IMR-90 (cell line): ENCODE measurements around the gene MTHFS. TPM values are rescaled to one million over a fixed set of nuclear protein-coding genes. Genes with fewer than 3 reads are reported as not detected.

Experiments used
- ATAC-seq: fragments of 200-7000 bp; cut with Tn5 transposase; 2 replicates; pipeline ENCODE4 v1.9.1; 2020; ENCODE audit warnings: low read depth, mild to moderate bottlenecking, moderate library complexity
- BruUV-seq: library from RNA; stranded (reverse); fragments of 400-500 nt; replicated peaks from 2 replicates; lab custom pipeline; 2021; lab: Mats Ljungman, UMichigan
- CTCF ChIA-PET: fragments of 300-600 bp; formaldehyde crosslinking; extraction: SDS; loops from one replicate; lab custom pipeline; 2021; ENCODE audit warnings: antibody characterized with exemption; lab: Yijun Ruan, JAX
- POLR2A ChIA-PET: fragments of 300-600 bp; sonication (Branson Sonifier 250); formaldehyde crosslinking; loops from one replicate; lab custom pipeline; 2022; ENCODE audit warnings: antibody characterized with exemption; ENCODE audit not compliant: unreplicated experiment; lab: Charles Lee
- DNase-seq: peaks from one replicate; pipeline ENCODE4 v3.0.0; 2013
- H2AFZ ChIP-seq: replicated peaks from 2 replicates; pipeline ENCODE3; 2013; ENCODE audit warnings: low read length, mild to moderate bottlenecking; ENCODE audit not compliant: poor library complexity
- H2AK5ac ChIP-seq: 2 replicates; pipeline ENCODE4 v1.6.1; 2013; ENCODE audit warnings: low read depth, low read length, inconsistent platforms
- H2AK9ac ChIP-seq: replicated peaks from 2 replicates; pipeline ENCODE3; 2013; ENCODE audit warnings: mild to moderate bottlenecking, low read depth, low read length, moderate library complexity; ENCODE audit not compliant: poor library complexity
- H2BK120ac ChIP-seq: 2 replicates; pipeline ENCODE4 v1.6.1; 2013; ENCODE audit warnings: low read depth, low read length, inconsistent platforms
- H2BK15ac ChIP-seq: 3 replicates; pipeline ENCODE4 v1.6.1; 2013; ENCODE audit warnings: low read depth, low read length, inconsistent platforms
- H2BK20ac ChIP-seq: 2 replicates; pipeline ENCODE4 v1.6.1; 2013; ENCODE audit warnings: low read depth, mild to moderate bottlenecking, inconsistent platforms, low read length, moderate library complexity
- H2BK5ac ChIP-seq: 2 replicates; pipeline ENCODE4 v1.6.1; 2013; ENCODE audit warnings: mild to moderate bottlenecking, low read depth, low read length, inconsistent platforms; ENCODE audit not compliant: poor library complexity, severe bottlenecking
- H3K14ac ChIP-seq: replicated peaks from 2 replicates; pipeline ENCODE4 v1.6.1; 2013; ENCODE audit warnings: low read depth, low read length, inconsistent platforms
- H3K18ac ChIP-seq: 2 replicates; pipeline ENCODE4 v1.6.1; 2013; ENCODE audit warnings: low read depth, low read length, control low read depth
- H3K23ac ChIP-seq: 2 replicates; pipeline ENCODE4 v1.6.1; 2013; ENCODE audit warnings: low read depth, low read length, inconsistent platforms
- H3K27ac ChIP-seq: 2 replicates; pipeline ENCODE4 v1.5.1; 2013; ENCODE audit warnings: mild to moderate bottlenecking, control low read depth, low read length; ENCODE audit not compliant: insufficient read depth
- H3K27me3 ChIP-seq: 2 replicates; pipeline ENCODE4 v1.6.1; 2013; ENCODE audit warnings: low read length; ENCODE audit not compliant: control insufficient read depth, insufficient read depth
- H3K36me3 ChIP-seq: 2 replicates; pipeline ENCODE4 v1.6.1; 2013; ENCODE audit warnings: low read length, mixed read lengths; ENCODE audit not compliant: control insufficient read depth, insufficient read depth
- H3K4ac ChIP-seq: 2 replicates; pipeline ENCODE4 v1.6.1; 2013; ENCODE audit warnings: low read depth, low read length, inconsistent platforms
- H3K4me1 ChIP-seq: 2 replicates; pipeline ENCODE4 v1.6.1; 2013; ENCODE audit warnings: low read length, mixed read lengths; ENCODE audit not compliant: control insufficient read depth, insufficient read depth
- H3K4me2 ChIP-seq: 2 replicates; pipeline ENCODE4 v1.6.1; 2013; ENCODE audit warnings: low read depth, mild to moderate bottlenecking, control low read depth, low read length, moderate library complexity
- H3K4me3 ChIP-seq: 2 replicates; pipeline ENCODE4 v1.5.1; 2013; ENCODE audit warnings: low read depth, mild to moderate bottlenecking, control low read depth, low read length, moderate library complexity; ENCODE audit not compliant: insufficient read depth
- H3K56ac ChIP-seq: 2 replicates; pipeline ENCODE4 v1.6.1; 2013; ENCODE audit warnings: low read length, inconsistent platforms; ENCODE audit not compliant: insufficient read depth; ENCODE audit errors: extremely low read depth
- H3K79me1 ChIP-seq, 2 experiments: 2 replicates each; pipeline ENCODE4 v1.6.1; 2013; ENCODE audit warnings: low read length in 2 of 2, inconsistent platforms in 1 of 2, low read depth in 1 of 2
- H3K9ac ChIP-seq: 2 replicates; pipeline ENCODE4 v1.6.1; 2013; ENCODE audit warnings: low read depth, low read length, control low read depth
- H3K9me1 ChIP-seq: 2 replicates; pipeline ENCODE4 v1.6.1; 2013; ENCODE audit warnings: low read length, inconsistent platforms; ENCODE audit not compliant: insufficient read depth
- H3K9me3 ChIP-seq: 2 replicates; pipeline ENCODE4 v1.6.1; 2013; ENCODE audit warnings: low read length; ENCODE audit not compliant: control insufficient read depth, insufficient read depth
- H4K20me1 ChIP-seq: 2 replicates; pipeline ENCODE4 v1.6.1; 2013; ENCODE audit warnings: low read length, inconsistent platforms; ENCODE audit not compliant: insufficient read depth
- H4K5ac ChIP-seq: 2 replicates; pipeline ENCODE4 v1.6.1; 2013; ENCODE audit warnings: mild to moderate bottlenecking, low read depth, low read length, control low read depth
- H4K8ac ChIP-seq, 2 experiments: 2 replicates each; pipeline ENCODE4 v1.6.1; 2013; ENCODE audit warnings: low read depth in 2 of 2, low read length in 2 of 2, control low read depth in 1 of 2, inconsistent platforms in 1 of 2
- H4K91ac ChIP-seq: 2 replicates; pipeline ENCODE4 v1.6.1; 2013; ENCODE audit warnings: low read depth, low read length, inconsistent platforms; ENCODE audit not compliant: insufficient read depth
- CEBPB ChIP-seq: IDR thresholded peaks from 2 replicates; pipeline ENCODE4 v1.6.1; 2012; ENCODE audit warnings: low read depth, low read length, improper control_type of control experiment
- CTCF ChIP-seq: conservative IDR thresholded peaks from 2 replicates; pipeline ENCODE4 v1.5.1; 2012; ENCODE audit warnings: mild to moderate bottlenecking, low read depth, low read length, improper control_type of control experiment
- MAFK ChIP-seq: IDR thresholded peaks from 2 replicates; pipeline ENCODE4 v1.6.1; 2012; ENCODE audit warnings: low read depth, low read length, improper control_type of control experiment
- MAZ ChIP-seq: IDR thresholded peaks from 2 replicates; pipeline ENCODE4 v1.6.1; 2012; ENCODE audit warnings: low read depth, mild to moderate bottlenecking, low read length, improper control_type of control experiment, moderate library complexity, borderline replicate concordance
- MXI1 ChIP-seq: IDR thresholded peaks from 2 replicates; pipeline ENCODE4 v1.6.1; 2012; ENCODE audit warnings: low read depth, mild to moderate bottlenecking, low read length, moderate library complexity, borderline replicate concordance
- NFE2L2 ChIP-seq: fragments of 150-350 bp; IDR thresholded peaks from 2 replicates; pipeline ENCODE4 v1.6.1; 2016; ENCODE audit warnings: low read depth, mild to moderate bottlenecking, low read length
- POLR2A ChIP-seq: IDR thresholded peaks from 2 replicates; pipeline ENCODE4 v1.6.1; 2012; ENCODE audit warnings: mild to moderate bottlenecking, low read depth, low read length
- RCOR1 ChIP-seq: IDR thresholded peaks from 2 replicates; pipeline ENCODE4 v1.6.1; 2012; ENCODE audit warnings: mild to moderate bottlenecking, low read length, improper control_type of control experiment; ENCODE audit not compliant: insufficient replicate concordance
- SMC3 ChIP-seq: fragments of 150-350 bp; IDR thresholded peaks from 2 replicates; pipeline ENCODE4 v1.6.1; 2016; ENCODE audit warnings: low read depth, mild to moderate bottlenecking, antibody characterized with exemption, low read length, moderate library complexity
- WGBS, 2 experiments: methylation state at CpG; one replicate each; pipeline versions ENCODE4 v1.1.5 to v1.1.7; 2013; ENCODE audit warnings: missing lambda C conversion rate in 2 of 2; ENCODE audit not compliant: insufficient read length in 1 of 2; ENCODE audit errors: extremely low coverage in 2 of 2; 5-methylcytosine and 5-hydroxymethylcytosine counted together
- dilution Hi-C: fragments of 300-500 bp; cut with HindIII; formaldehyde crosslinking; loops from one replicate; pipeline ENCODE4 v1.14.3; 2018; ENCODE audit warnings: low sequenced_read_pairs; ENCODE audit not compliant: unreplicated experiment
- in situ Hi-C: fragments of 300-500 bp; cut with MboI; formaldehyde crosslinking; loops from 3 replicates; pipeline ENCODE4 v1.14.3; 2019; ENCODE audit warnings: low sequenced_read_pairs, inconsistent platforms, mixed read lengths
- intact Hi-C: fragments of 100-400 bp; cut with micrococcal nuclease; formaldehyde crosslinking; loops from 2 replicates; pipeline ENCODE4 v1.10.0; 2022
- polyA plus RNA-seq, 3 experiments: library from polyadenylated mRNA; depleted of rRNA; stranded (reverse); fragments of >200 nt; gene quantifications; 2 replicates each; pipeline ENCODE4 v1.2.3, GENCODE V29; 2012; ENCODE audit warnings: low replicate concordance in 1 of 3
- total RNA-seq: library from RNA; depleted of rRNA; stranded (reverse); fragments of >200 nt; gene quantifications from 2 replicates; pipeline ENCODE4 v1.2.3, GENCODE V29; 2012
- TF ChIP-seq, protein P1 (sequence below): fragments of 150-350 bp; IDR thresholded peaks from 2 replicates; pipeline ENCODE4 v1.6.1; 2017; ENCODE audit warnings: mild to moderate bottlenecking, antibody characterized with exemption, low read length, low read depth

The MTHFS gene
- total and polyA plus RNA-seq, 2 of the 4 experiments (the other 2 are of a cell fraction), result 5.5 to 6.3 TPM

DNA sequence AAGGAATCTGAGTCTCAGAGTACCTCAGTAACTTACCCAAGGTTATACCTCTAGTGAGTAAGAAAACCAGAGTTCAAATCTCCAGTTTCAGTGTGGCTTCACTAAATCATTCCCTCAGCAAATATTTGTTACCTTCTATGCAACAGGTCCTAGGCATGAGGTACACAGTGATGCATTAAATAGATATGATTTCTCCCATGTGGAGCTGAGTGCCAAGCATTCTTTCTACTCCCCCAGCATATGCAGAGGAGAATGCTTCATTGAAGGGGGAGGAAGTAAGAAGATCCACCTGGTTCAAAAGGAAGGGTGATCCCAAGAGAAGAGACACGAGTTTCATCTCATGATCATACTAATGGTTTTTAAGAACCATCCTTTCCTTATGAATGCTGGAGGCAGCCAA is 6.8 kb upstream of the MTHFS start:
- DNase-seq, result no peak
- peaks cover 5% of the 10 kb centered on the region; the same call in 1 of the 2 replicates for H3K36me3 ChIP-seq
- ATAC-seq, result peak; percentile 27; the same call in 1 of the 2 replicates
- H3K9me3 ChIP-seq, result no peaks in the 10 kb centered on the region
- no peak overlapping the region for H2BK5ac ChIP-seq
- no peak overlapping the region for H2BK20ac ChIP-seq
- H3K18ac ChIP-seq, result no peak overlapping the region
- no peak overlapping the region for H4K91ac ChIP-seq
- no peak overlapping the region for H4K8ac ChIP-seq
- H2BK120ac ChIP-seq, result no peak overlapping the region
- CTCF ChIA-PET, result interaction anchor here (1.0 kb wide), 1 partner anchor 270 kb away, joined by 3 read pairs; no protein-coding TSS in a partner anchor
- no peak overlapping the region for H3K4me3 ChIP-seq
- H2AK9ac ChIP-seq, result no peak overlapping the region
- TF ChIP-seq SMC3 (no peak), MAZ (no peak), RCOR1 (no peak), MAFK (no peak), POLR2A (no peak), MXI1 (no peak), NFE2L2 (no peak), CEBPB (no peak), CTCF (no peak)
- TF ChIP-seq, protein P1, sequence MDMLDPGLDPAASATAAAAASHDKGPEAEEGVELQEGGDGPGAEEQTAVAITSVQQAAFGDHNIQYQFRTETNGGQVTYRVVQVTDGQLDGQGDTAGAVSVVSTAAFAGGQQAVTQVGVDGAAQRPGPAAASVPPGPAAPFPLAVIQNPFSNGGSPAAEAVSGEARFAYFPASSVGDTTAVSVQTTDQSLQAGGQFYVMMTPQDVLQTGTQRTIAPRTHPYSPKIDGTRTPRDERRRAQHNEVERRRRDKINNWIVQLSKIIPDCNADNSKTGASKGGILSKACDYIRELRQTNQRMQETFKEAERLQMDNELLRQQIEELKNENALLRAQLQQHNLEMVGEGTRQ, result no peak
- dilution Hi-C loops (no loop called here), intact Hi-C loops (no loop called here), in situ Hi-C loops (loop anchor here (10.0 kb wide), 1 partner anchor 271 kb away; no protein-coding TSS in a partner anchor)
- no peak overlapping the region for H2BK15ac ChIP-seq
- POLR2A ChIA-PET, result no interaction called here
- H2AFZ ChIP-seq, result no peak overlapping the region
- no peak overlapping the region for H3K9ac ChIP-seq
- no CpG with 5 or more reads among the region's 1 CpG for WGBS, 2 experiments
- H3K14ac ChIP-seq, result no peak overlapping the region
- H3K56ac ChIP-seq, result no peak overlapping the region
- H3K27ac ChIP-seq, result no peak overlapping the region
- H3K4ac ChIP-seq, result no peak overlapping the region
- H3K79me1 ChIP-seq, result peaks cover 8 to 20% of the 10 kb centered on the region in 2 experiments; a peak in 3 of 4 replicates
- peaks cover 2% of the 10 kb centered on the region; the same call in 1 of the 2 replicates for H3K4me1 ChIP-seq
- H2AK5ac ChIP-seq, result no peak overlapping the region
- H4K20me1 ChIP-seq, result no peaks in the 10 kb centered on the region
- BruUV-seq, result no TSS peak
- no peak overlapping the region for H3K23ac ChIP-seq
- no peak overlapping the region for H3K4me2 ChIP-seq
- no peak overlapping the region for H4K5ac ChIP-seq
- no peaks in the 10 kb centered on the region for H3K27me3 ChIP-seq
- peaks cover 4% of the 10 kb centered on the region; the same call in 1 of the 2 replicates for H3K9me1 ChIP-seq
